Measurements from ENCODE around the gene IL1R1.

IL1R1 gene

DNA sequence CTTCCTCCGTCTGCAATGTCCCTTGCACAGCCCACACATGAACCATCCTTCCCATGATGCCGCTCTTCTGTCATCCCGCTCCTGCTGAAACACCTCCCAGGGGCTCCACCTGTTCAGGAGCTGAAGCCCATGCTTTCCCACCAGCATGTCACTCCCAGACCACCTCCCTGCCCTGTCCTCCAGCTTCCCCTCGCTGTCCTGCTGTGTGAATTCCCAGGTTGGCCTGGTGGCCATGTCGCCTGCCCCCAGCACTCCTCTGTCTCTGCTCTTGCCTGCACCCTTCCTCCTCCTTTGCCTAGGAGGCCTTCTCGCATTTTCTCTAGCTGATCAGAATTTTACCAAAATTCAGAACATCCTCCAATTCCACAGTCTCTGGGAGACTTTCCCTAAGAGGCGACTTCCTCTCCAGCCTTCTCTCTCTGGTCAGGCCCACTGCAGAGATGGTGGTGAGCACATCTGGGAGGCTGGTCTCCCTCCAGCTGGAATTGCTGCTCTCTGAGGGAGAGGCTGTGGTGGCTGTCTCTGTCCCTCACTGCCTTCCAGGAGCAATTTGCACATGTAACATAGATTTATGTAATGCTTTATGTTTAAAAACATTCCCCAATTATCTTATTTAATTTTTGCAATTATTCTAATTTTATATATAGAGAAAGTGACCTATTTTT is 35.4 kb downstream of the IL1R1 start:
- DNase-seq, result no peak

DNA sequence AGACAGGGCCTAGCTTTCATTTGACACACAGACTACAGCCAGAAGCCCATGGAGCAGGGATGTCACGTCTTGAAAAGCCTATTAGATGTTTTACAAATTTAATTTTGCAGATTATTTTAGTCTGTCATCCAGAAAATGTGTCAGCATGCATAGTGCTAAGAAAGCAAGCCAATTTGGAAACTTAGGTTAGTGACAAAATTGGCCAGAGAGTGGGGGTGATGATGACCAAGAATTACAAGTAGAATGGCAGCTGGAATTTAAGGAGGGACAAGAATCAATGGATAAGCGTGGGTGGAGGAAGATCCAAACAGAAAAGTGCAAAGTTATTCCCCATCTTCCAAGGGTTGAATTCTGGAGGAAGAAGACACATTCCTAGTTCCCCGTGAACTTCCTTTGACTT is 36.5 kb downstream of the IL1R1 start:
- DNase-seq, result no peak

DNA sequence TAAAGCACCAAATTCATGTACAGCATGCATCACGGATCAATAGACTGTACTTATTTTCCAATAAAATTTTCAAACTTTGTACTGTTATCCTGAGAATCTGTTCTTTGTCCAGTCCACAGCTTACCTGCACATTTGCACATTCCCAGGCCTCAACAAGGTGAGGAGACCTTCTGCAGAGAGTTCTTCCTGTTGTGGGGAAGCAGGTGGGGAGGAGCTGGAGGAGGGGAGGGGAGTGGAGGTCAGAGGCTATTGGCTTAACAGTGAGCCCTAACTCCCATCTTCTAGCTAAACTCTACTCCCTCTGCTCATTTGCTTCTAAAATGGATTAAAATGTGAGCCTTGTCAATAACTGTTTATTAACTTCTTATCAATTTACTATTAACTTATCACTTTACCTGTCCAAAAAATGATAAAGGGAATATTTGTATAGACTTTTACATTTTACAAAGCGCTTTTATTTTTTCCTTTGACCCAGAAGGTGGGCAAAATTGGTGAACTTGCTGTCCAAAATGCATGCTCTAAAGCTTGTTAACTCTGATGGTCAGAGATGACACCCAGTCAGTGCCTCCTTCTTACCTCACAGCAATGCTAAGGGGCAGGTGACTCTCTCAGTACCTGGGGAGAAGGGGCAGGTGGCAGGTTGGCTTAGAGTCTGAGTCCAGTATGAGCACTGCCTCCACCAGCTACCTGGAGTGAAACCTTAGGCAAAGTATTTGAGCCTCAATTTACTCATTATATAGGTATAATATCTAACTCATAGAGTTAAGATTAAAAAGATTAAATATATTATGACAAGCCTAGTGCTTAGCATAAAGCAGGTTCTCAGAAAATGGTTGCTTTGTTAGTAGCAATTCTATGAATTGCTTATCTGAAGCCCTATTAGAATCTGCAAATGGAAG is 37.5 kb downstream of the IL1R1 start:
- no peak for DNase-seq

DNA sequence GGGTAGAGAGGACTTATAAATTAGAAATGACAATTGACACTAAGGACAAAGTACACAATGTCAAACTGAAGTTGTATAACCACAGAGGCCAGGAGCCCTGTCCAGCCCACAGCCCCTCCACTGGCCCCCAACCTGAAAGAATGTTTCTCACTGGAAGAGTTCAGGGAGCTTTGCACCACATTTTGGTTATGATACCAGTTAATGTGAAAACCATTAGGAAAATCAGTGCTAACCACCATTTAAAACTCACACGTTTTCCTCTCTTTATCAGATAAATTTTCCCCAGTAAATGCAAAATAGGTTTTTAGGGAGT is 38.1 kb downstream of the IL1R1 start:
- no peak for DNase-seq

DNA sequence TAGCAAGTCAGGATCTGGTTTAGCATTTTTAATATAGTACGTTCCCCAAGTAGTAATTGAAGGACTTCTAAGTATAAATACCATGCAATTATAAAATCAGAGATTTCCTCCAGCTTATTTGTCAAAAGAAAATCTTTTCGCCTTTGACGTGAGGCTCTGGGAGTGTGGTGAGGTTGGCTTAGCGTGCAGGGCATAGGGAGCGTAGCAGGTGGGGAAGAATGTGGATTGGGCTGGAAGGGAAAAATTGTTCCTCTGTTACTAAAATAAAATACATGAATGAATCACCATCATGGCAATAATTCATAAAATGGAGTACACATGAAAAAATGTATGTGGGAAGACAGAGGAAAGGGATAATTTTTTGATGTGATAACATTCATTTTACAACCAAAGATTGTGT is 38.8 kb downstream of the IL1R1 start:
- DNase-seq, result peak; percentile 19

DNA sequence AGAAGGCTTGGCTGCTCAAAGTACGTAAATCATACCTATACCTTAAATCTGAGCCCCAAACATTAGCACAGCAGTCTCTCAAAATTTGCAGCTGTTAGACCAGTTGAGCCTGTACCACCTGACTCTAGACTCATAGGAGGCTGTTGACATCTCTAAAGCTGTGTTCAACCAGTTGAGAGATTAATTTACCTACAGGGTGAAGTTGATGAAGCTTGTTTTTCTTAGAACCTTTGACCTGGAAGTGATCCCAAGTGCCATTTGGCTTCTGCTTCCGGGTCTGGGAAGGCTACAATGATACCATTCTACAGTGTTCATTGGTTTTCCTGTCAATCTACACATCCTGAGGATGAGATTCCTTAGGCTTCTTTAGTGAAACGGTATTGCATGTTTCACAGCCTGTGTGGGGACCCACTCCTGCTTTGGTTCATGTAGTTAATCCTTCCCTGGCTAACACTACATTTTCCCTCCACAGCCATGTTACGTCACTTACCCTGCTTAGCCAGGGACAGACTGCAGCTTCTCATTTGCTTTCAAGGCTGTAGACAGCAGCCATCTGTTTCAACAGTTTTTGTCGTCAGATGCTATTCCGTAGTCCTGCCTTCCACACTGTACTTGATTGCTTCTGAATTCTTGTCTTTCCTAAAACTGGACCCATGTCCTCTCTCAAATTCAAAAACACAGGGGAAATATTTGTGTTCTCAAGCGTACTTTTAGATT is 39.5 kb downstream of the IL1R1 start:
- DNase-seq, result peak; percentile 8

DNA sequence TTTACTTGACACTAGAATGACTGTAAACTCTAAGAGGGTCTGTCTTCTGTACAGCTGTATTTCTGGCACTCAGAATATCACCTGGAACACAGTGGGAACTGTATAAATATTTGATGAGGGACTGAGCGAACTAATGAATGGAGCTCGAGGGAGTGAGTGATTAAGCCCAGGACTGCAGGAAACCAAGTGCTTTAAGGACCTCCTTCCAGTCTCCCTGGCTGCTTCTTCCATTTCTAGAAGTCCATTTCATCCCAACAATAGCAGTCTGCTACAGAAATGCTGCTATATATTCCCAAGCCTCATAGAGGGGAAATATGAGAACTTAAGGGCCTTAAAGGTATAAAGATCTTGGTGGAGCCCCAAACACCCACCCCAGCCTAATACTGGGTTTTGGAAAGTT is 41.5 kb downstream of the IL1R1 start:
- DNase-seq, result no peak

DNA sequence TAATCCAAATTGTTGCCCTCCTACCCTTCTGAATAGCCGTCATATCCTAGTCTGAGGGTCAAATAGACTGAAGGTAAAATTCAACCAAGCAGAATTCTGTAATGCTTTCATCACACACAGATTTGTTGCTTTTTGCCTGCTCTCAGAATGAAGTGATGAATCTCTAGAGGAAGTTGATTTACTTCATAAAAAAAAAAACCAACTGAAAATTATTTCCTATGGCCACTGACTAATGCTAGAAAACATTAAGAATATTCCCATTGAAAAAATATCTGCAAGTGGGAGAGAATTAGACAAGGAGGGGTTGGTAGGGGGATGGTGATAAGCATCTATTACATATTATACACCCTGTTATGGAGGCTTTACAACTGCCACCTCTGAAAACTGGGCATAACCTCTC is 42.0 kb downstream of the IL1R1 start:
- DNase-seq, result peak; percentile 47

DNA sequence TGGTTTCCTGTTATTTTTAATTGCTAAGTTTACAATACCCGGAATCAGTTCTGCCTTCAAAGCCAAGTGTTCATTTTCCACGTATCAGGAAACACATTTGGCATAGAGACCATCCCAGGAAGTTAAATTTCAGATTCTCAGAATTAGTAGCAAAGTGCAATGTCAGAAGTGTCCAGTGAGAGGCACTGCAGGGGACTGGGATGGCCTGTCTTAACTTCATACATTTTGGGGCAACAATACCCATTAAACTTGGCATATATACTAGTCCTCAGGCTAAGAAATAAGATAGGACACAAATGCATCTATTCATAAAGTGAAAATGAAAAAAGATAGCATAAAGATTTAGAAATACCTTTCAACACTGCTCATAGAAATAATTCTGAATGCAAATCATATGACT is 42.8 kb downstream of the IL1R1 start:
- DNase-seq, result no peak

DNA sequence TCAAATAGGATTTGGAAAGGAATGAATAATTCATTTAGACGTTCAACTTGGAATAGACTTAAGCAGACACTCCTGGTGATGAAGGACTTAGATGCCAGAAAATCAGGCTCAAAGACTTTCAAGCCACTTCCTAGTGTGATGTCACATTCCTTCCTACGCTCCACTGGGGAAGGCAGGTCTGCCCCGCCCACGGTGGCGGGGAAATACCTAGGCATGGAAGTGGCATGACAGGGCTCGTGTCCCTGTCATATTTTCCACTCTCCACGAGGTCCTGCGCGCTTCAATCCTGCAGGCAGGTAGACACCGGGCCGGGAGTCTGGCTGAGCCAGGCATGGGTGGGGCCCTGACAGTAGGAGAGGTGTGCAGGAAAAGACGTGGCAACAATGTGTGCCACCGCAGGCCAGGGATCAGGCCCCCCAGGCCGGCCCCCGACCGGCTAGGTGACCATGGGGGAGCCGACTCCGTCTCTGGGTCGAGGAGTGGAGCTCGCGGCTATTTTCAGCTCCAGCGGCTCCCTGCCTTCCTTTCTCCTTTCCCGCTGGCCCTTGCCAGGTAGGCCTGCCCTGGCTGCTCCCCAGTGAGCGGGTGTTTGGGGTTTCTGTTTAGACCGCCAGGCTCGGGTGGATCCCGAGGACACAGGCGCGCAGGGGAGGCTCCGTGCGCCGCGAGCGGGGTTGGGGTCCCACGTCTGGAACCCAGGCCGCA is 44.4 kb downstream of the IL1R1 start, which contains the start of gene IL1RL2:
IL1RL2 (plus strand) TSS at position 233 of the 705 bp plus-strand sequence. CDS start 845 bp downstream, outside the sequence.
- DNase-seq, result no peak

DNA sequence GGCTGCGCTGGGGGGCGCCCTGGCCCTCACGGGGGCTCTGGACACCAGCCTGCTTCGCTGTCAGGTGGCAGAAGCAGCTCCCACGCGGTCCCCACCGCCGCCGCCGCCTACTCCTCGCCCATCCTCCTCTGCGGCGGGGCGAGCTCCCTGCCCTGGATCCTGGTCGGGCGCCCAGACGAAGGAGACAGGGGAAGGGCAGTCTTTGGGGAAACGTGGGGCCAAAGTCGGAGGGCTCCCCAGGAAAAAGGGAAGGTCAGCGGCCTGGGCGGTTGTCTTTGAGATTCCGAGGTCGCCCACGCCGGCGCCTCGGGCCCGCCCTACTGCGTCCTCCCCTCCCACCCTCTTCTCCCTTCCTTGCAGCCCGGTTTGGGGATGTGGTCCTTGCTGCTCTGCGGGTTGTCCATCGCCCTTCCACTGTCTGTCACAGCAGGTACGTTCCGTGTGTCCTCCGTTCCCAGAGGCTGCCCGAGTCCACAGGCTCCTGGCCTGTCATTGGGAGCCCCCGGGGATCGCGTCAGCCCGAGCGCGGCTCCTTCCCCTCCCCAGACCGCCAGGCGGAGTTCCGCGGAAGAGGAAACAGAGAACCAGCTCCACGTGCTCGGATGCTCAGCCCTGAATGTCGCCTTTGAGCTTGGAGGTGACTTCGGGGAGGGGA is 45.1 kb downstream of the IL1R1 start:
- DNase-seq, result peak; percentile 50

DNA sequence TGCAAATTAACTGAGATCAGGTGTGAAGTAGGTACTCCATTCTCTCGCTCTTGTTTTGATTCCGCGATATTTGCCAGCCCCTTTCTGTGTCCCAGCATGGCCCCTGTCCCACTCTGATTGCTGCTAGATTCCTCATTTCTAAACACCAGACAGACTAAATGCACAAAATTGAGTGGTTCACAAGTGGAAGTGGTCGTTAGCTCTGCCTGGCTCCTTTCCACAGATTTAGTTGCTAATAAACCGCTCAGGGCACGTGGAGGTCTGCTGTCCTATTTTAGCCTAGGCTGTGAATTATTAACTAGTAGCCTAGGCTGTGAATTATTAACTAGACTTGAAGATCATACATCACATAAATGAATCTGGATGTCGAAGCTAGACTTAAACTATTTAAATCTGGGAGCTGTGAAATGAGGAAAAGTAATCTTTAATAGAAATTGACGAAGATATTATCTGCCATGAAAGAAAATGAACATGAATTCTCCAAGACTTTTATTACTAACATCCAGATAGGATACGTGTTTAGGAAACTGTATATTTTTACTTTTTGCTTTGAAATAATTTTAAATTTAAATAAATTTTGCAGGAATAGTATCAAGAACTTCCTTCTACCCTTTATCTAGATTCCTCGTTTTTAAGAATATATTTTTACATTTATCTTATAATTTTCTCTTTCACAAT is 48.0 kb downstream of the IL1R1 start:
- DNase-seq, result no peak

DNA sequence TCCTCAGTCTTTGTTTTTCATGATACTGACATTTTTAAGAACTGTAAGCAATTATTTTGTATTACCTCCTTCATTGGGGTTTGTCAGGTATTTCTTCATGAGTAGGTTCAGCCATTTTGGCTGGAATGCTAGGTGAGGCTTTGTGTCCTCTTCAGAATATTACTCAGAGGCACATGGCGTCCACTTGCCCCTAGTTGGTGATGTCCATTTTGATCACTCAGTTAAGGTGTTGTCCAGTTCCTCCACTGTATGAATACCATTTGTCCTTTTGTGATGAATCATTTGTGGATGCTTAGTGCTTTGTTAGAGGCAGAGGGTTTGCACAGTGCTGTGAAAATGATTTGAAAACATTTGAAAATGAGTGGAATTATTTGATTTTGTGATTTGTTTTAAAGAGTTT is 49.0 kb downstream of the IL1R1 start:
- no peak for DNase-seq

DNA sequence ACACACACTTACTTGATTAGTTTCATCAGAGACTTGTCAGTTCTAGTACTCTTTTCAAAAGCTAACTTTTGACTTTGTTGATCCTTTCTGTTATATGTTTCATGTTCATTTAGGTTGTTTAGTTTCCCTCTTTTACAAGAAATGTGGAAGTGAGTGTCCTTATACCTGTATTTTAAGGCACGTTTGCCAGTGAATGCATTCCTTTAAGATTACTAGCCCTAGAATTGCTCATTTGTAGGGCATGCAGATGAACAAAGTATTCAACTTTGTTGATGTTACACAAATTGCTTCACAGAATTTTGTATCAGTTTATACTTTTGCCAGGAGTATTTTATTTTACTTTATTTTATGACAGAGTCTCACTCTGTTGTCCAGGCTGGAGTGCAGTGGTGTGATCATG is 50.5 kb downstream of the IL1R1 start:
- DNase-seq, result peak; percentile 26

DNA sequence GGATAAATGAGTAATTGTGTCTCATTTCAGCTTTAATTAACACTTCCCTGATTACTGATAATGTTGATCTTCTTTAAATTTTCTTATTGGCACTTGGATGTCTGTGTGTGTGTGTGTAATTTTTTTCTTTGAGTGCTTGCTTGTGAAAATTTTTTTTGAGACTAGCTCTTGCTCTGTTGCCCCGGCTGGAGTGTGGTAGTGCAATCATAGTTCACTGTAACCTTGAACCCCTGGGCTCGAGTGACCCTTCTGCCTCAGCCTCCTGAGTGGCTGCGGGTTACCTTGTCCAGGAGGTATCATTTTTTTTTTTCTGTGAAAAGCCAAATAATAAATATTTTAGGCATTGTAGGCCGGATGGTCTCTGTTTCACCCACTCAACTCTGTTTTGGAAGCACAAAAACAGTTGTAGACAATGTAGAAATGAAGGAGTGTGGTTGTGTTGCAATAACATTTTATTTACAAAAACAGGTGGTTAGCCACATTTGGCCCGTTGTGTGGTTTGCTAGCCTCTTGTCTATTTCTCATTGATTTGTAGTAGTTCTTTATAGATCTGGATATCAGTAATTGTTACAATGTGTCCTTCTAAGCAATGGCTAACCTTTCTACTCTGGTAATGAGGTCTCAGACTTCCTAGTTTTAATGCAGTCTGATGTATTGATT is 52.2 kb downstream of the IL1R1 start:
- DNase-seq, result no peak

DNA sequence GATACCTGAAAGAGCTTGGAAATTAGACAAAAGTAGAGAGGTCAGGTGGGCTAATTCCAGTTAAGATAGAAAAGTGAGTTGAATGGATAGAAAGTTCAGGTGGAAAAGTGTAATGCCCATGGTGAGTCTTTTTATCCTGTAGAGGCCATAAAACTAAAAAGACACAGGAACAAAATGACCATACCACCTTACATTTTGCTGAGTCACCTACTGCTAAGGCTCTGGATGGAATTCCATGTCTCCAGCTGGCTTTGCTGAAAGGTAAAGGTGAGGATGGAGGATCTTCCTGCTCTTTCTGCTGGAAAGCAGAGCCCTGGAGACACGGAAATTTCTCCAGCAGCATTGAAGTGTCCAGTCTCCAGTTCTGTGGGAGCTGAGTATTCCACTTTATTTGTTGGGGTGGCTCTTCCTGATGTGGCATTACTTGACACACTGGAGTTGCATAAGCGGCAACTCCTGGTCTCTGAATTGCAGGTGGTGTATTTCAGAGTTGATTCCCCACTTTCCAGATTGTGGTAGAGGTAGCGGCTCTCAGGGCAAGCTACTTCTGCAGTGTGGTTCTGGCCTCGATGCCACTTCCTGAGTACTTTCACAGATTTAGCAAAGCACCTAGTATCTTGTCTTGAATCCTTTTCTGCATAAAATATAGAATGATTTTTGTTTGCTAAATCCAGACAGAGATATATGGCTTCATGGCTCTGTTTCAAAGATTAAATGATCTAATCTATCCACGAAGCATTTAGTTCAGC is 55.0 kb downstream of the IL1R1 start:
- no peak for DNase-seq

DNA sequence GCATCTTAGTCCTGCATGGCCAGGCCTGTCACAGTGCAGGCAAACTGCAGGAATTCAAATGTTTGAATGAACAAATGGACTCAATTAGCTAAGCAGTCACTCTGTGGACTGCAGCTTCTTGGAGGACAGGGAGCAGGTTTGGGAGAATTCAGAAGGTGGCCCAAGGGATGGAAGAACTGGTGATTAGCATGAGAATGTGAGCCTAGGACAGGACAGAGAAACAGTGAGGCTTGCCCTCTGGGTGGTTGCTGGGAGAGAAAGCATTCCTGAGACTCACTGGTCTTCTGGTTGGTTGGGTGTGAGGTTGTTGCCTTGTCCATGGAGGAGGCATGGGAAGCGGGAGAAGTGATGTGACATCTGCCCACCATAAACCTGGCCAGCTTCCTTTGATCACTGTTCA is 58.0 kb downstream of the IL1R1 start:
- DNase-seq, result no peak

DNA sequence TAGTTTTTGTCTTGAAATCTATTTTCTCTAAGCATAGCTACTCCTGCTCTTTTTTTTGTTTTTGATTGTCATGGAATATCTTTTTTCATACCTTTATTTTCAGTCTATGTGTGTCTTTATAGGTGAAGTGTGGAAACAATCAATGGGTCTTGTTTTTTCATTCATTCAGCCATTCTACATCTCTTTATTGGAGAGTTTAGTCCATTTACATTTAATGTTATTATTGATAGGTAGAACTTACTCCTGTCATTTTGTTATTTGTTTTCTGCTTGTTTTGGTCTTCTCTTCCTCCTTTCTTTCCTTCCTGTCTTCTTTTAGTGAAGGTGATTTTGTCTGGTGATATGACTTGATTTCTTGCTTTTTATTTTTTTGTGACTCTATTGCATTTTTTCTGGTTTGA is 62.1 kb downstream of the IL1R1 start:
- DNase-seq, result no peak

DNA sequence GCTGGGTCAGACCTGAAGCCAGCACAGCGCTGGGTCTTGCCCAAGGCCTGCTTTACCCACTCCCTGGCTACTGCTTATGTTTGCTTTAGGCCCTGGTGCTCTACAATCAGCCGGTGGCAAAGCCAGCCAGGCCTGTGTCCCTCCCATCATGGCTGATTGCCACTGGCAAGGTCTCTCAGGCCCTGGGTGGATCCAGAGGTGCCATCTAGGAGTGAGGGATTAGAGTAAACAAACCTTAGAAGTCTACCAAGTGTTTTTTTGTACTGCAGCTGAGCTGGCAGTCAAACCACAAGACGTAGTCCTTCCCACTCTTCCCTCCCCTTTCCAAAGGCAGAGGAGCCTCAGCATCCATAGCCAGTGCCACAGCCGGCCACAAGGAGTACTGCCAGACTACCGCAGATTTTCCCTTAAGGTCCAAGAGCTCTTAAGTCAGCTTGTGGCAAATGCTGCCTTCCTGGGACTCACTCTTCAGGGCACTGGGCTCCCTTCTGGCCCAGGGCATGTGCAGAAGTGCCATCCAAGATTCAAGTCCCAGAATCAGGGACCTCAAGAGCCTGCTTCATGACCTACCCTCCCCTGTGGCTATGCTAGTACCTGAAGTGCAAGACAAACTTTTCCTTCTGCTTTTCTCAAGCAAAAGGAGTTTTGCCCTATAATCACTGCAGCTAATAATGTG is 64.3 kb downstream of the IL1R1 start:
- DNase-seq, result no peak

DNA sequence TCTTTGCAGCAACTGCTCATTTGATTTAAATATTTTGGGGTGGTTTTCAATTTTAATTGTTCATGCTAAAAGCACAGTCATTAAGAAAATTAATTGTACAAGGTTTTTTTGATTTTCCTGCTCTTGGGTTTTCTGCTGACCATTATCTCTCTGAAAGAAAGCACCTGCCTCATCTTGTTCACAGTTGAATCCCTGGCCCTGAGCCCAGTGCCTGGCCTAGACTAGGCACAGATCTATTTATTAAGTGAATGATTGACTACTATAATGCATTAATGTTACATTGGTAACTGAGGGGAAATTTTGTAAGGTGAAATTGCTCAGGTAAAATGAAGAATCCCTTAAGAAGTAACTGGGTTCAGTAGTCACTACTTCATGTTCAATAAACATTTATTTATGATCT is 66.2 kb downstream of the IL1R1 start:
- no peak for DNase-seq
